Mesenchymal stem cell (in vitro differentiated cells and primary cell): ENCODE measurements around the gene HMGXB3. TPM values are rescaled to one million over a fixed set of nuclear protein-coding genes. Genes with fewer than 3 reads are reported as not detected.

Experiments
- DNase-seq: peaks from one replicate; pipeline ENCODE4 v3.0.0-alpha.2; 2013
- H2AFZ ChIP-seq: one replicate; pipeline ENCODE4 v1.6.1; 2013; ENCODE audit warnings: low read depth, mild to moderate bottlenecking, control low read depth, inconsistent platforms, low read length, moderate library complexity
- H2AK5ac ChIP-seq: 2 replicates; pipeline ENCODE4 v1.6.1; 2013; ENCODE audit warnings: low read length, moderate library complexity, mild to moderate bottlenecking, inconsistent platforms; ENCODE audit not compliant: severe bottlenecking
- H2BK120ac ChIP-seq: one replicate; pipeline ENCODE4 v1.6.1; 2013; ENCODE audit warnings: low read depth, mild to moderate bottlenecking, inconsistent platforms, low read length, moderate library complexity
- H2BK12ac ChIP-seq, 2 experiments: one replicate each; pipeline ENCODE4 v1.6.1; 2013; ENCODE audit warnings: inconsistent platforms in 2 of 2, low read length in 2 of 2, mild to moderate bottlenecking in 2 of 2, moderate library complexity in 2 of 2, control low read depth in 1 of 2
- H2BK15ac ChIP-seq: one replicate; pipeline ENCODE4 v1.6.1; 2013; ENCODE audit warnings: mild to moderate bottlenecking, low read depth, inconsistent platforms; ENCODE audit not compliant: poor library complexity, severe bottlenecking
- H2BK5ac ChIP-seq: 2 replicates; pipeline ENCODE4 v1.6.1; 2013; ENCODE audit warnings: low read depth, mild to moderate bottlenecking, low read length, control low read depth, inconsistent platforms; ENCODE audit not compliant: poor library complexity, severe bottlenecking
- H3K14ac ChIP-seq, 2 experiments: one replicate each; pipeline ENCODE4 v1.6.1; 2013; ENCODE audit warnings: inconsistent platforms in 2 of 2, low read length in 2 of 2, control low read depth in 1 of 2, mild to moderate bottlenecking in 1 of 2, moderate library complexity in 1 of 2
- H3K18ac ChIP-seq, 2 experiments: one replicate each; pipeline ENCODE4 v1.6.1; 2013; ENCODE audit warnings: inconsistent platforms in 2 of 2, low read length in 2 of 2, control low read depth in 1 of 2, low read depth in 1 of 2, mild to moderate bottlenecking in 1 of 2
- H3K23ac ChIP-seq, 2 experiments: one replicate each; pipeline ENCODE4 v1.6.1; 2013; ENCODE audit warnings: inconsistent platforms in 2 of 2, low read length in 2 of 2, mild to moderate bottlenecking in 2 of 2, moderate library complexity in 2 of 2, control low read depth in 1 of 2
- H3K27ac ChIP-seq: 2 replicates; pipeline ENCODE4 v1.5.1; 2013; ENCODE audit warnings: mild to moderate bottlenecking, moderate library complexity, low read length, control low read depth, inconsistent platforms; ENCODE audit not compliant: poor library complexity, severe bottlenecking
- H3K27me3 ChIP-seq, 2 experiments: 2 replicates each; pipeline versions ENCODE4 v1.6.1 to v1.7.0; 2013; ENCODE audit warnings: low read length in 2 of 2, mild to moderate bottlenecking in 2 of 2, moderate library complexity in 2 of 2, control low read depth in 1 of 2, inconsistent platforms in 1 of 2; ENCODE audit not compliant: control insufficient read depth in 1 of 2, insufficient read depth in 1 of 2
- H3K36me3 ChIP-seq, 2 experiments: 2 replicates each; pipeline versions ENCODE4 v1.6.1 to v1.7.0; 2013; ENCODE audit warnings: low read length in 2 of 2, control low read depth in 1 of 2, inconsistent platforms in 1 of 2, low read depth in 1 of 2, mild to moderate bottlenecking in 1 of 2; ENCODE audit not compliant: insufficient read depth in 2 of 2, control insufficient read depth in 1 of 2
- H3K4ac ChIP-seq, 2 experiments: one replicate each; pipeline ENCODE4 v1.6.1; 2013; ENCODE audit warnings: inconsistent platforms in 2 of 2, low read length in 2 of 2, mild to moderate bottlenecking in 2 of 2, moderate library complexity in 2 of 2, control low read depth in 1 of 2, low read depth in 1 of 2
- H3K4me1 ChIP-seq: 2 replicates; pipeline ENCODE4 v1.6.1; 2013; ENCODE audit warnings: low read depth, low read length, control low read depth; ENCODE audit not compliant: control insufficient read depth, insufficient read depth
- H3K4me2 ChIP-seq: 2 replicates; pipeline ENCODE4 v1.6.1; 2013; ENCODE audit warnings: low read length, mild to moderate bottlenecking, inconsistent platforms; ENCODE audit not compliant: poor library complexity, severe bottlenecking
- H3K4me3 ChIP-seq, 2 experiments: 2 replicates each; pipeline versions ENCODE4 v1.5.1 to v1.7.0; 2013; ENCODE audit warnings: low read length in 2 of 2, mild to moderate bottlenecking in 2 of 2, control low read depth in 1 of 2, low read depth in 1 of 2; ENCODE audit not compliant: insufficient read depth in 1 of 2
- H3K79me1 ChIP-seq: replicated peaks from 2 replicates; pipeline ENCODE4 v1.6.1; 2013; ENCODE audit warnings: mild to moderate bottlenecking, control low read depth, low read length, inconsistent platforms; ENCODE audit not compliant: poor library complexity, severe bottlenecking
- H3K9ac ChIP-seq: 2 replicates; pipeline ENCODE4 v1.7.0; 2013; ENCODE audit warnings: mild to moderate bottlenecking, low read length, moderate library complexity
- H3K9me3 ChIP-seq: 2 replicates; pipeline ENCODE4 v1.7.0; 2013; ENCODE audit warnings: mild to moderate bottlenecking, low read length; ENCODE audit not compliant: control insufficient read depth
- H4K8ac ChIP-seq: one replicate; pipeline ENCODE4 v1.6.1; 2013; ENCODE audit warnings: inconsistent platforms, mild to moderate bottlenecking, low read length, moderate library complexity
- H4K91ac ChIP-seq: one replicate; pipeline ENCODE4 v1.6.1; 2013; ENCODE audit warnings: mild to moderate bottlenecking, low read length, inconsistent platforms
- WGBS: methylation state at CpG from one replicate; pipeline ENCODE4 v1.1.7; 2013; ENCODE audit warnings: mixed read lengths; 5-methylcytosine and 5-hydroxymethylcytosine counted together
- small RNA-seq: library from polyadenylated mRNA; stranded (forward); fragments of <200 nt; extraction: miRNeasy Mini kit (QIAGEN cat#:217004); gene quantifications from one replicate; pipeline ENCODE3, GENCODE V24; 2013; ENCODE audit warnings: low read depth

The HMGXB3 gene

DNA sequence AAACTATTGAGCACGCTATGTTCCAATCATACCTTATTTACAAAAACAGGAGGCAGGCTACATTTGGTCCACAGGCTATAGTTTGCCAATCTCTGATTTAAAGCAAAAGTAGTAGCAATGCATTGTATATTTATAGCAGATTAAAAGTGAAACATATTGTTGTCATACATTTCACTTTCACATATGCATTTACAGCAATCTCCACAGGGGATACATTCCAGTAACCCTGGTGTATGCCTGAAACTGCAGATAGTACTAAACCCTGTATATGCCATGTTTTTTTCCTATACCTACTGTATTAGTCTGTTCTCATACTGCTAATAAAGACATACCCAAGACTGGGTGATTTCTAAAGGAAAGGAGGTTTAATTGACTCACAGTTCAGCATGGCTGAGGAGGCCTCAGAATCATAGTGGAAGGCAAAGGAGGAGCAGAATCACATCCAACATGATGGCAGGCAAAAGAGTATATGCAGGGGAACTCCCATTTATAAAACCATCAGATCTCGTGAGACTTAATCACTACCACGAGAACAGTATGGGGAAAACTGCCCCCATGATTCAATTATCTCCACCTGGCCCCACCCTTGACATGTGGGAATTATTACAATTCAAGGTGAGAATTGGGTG lies 91.7 kb downstream of the HMGXB3 start:
- Histone ChIP-seq H2AK5ac (no peak overlapping the region), H3K9ac (no peak overlapping the region), H3K18ac (no peak overlapping the region), H3K79me1 (no peaks in the 10 kb centered on the region), H3K4me2 (no peak overlapping the region), H4K91ac (no peak overlapping the region), H3K14ac (no peak overlapping the region), H3K4me3 (no peak overlapping the region), H3K27me3 (no peaks in the 10 kb centered on the region), H2BK5ac (no peak overlapping the region), H4K8ac (no peak overlapping the region), H3K36me3 (no peaks in the 10 kb centered on the region), H2AFZ (no peak overlapping the region), H3K23ac (no peak overlapping the region), H2BK120ac (no peak overlapping the region), H3K4me1 (no peaks in the 10 kb centered on the region), H3K9me3 (no peaks in the 10 kb centered on the region), H3K27ac (no peak overlapping the region), H2BK15ac (no peak overlapping the region), H2BK12ac (no peak overlapping the region), H3K4ac (no peak overlapping the region)
- WGBS = no CpG with 5 or more reads among the region's 3 CpGs
- DNase-seq = no peak

DNA sequence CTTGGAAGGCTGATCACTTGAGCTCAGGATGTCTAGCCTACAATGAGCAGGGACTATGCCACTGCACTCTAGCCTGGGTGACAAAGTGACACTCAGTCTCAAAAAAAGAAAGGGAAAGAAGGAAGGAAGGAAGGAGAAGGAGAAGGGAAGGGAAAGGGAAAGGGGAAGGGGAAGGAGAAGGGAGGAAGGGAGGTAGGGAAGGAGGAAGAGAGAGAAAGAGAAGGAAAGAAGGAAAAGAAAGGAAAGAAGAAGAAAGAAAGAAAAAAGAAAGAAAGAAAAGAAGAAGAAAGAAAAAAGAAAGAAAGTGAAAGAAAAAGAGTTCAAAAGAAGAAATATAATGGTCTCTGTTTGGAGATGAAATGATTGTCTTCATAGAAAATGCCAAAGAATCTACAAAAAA lies 96.6 kb downstream of the HMGXB3 start:
- Histone ChIP-seq H3K27me3 (no peaks in the 10 kb centered on the region), H3K9me3 (no peaks in the 10 kb centered on the region), H3K4ac (no peak overlapping the region), H2BK5ac (no peak overlapping the region), H2AK5ac (no peak overlapping the region), H3K79me1 (no peaks in the 10 kb centered on the region), H3K36me3 (no peaks in the 10 kb centered on the region), H2BK120ac (no peak overlapping the region), H4K8ac (no peak overlapping the region), H3K4me2 (no peak overlapping the region), H3K14ac (no peak overlapping the region), H3K18ac (no peak overlapping the region), H3K27ac (no peak overlapping the region), H3K4me3 (no peak overlapping the region), H3K4me1 (no peaks in the 10 kb centered on the region), H2AFZ (no peak overlapping the region), H4K91ac (no peak overlapping the region), H3K23ac (no peak overlapping the region), H2BK15ac (no peak overlapping the region), H2BK12ac (no peak overlapping the region), H3K9ac (no peak overlapping the region)
- DNase-seq = no peak

DNA sequence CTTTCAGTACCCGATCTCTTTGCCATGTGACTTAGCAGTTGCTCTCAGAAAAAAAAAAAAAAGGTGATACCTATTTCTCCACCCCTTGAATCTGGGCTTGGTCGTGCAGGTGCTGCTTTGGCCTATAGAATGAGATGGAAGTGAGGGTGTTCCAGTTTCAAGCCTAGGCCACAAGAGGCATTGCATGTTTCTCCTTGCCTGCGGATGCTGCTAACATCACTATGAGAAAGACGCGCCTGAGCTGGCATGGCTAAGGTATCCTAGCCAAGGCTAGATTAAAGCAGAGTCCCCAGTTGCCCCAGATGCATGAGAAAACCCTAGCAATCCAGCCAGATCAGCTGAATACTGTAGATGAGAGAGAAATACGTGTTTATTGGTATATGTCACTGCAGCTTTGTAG lies 100.5 kb downstream of the HMGXB3 start:
- WGBS = 69% methylated on average over 5 of the region's 6 CpGs
- H3K9ac ChIP-seq = no peak overlapping the region
- no peak overlapping the region for H2BK12ac ChIP-seq
- no peak overlapping the region for H2BK15ac ChIP-seq
- no peak overlapping the region for H3K4me3 ChIP-seq
- H3K79me1 ChIP-seq = no peaks in the 10 kb centered on the region
- no peak overlapping the region for H3K4me2 ChIP-seq
- H3K14ac ChIP-seq = no peak overlapping the region
- no peak for DNase-seq
- H4K8ac ChIP-seq = no peak overlapping the region
- H2BK5ac ChIP-seq = no peak overlapping the region
- no peak overlapping the region for H3K18ac ChIP-seq
- H3K36me3 ChIP-seq = no peaks in the 10 kb centered on the region
- H3K23ac ChIP-seq = no peak overlapping the region
- no peak overlapping the region for H3K27ac ChIP-seq
- H4K91ac ChIP-seq = no peak overlapping the region
- no peak overlapping the region for H3K4ac ChIP-seq
- H2BK120ac ChIP-seq = no peak overlapping the region
- H3K4me1 ChIP-seq = peaks cover 2% of the 10 kb centered on the region
- H3K9me3 ChIP-seq = no peaks in the 10 kb centered on the region
- no peaks in the 10 kb centered on the region for H3K27me3 ChIP-seq
- no peak overlapping the region for H2AFZ ChIP-seq
- no peak overlapping the region for H2AK5ac ChIP-seq

Small RNA genes lying within 50 kb of the gene (small RNA-seq; reads per million reads assigned to genes)
- gene RF00019 = not detected
